ENCODE measurements around the gene MAP3K5. TPM values are rescaled to one million over a fixed set of nuclear protein-coding genes. Genes with fewer than 3 reads are reported as not detected.

The MAP3K5 gene
- total RNA-seq, 2 experiments from 2014 or later: 9.2 to 11.0 TPM

Other genes starting within 250 kb of the MAP3K5 start
- gene MAP7, start 242.1 kb downstream of the MAP3K5 start, total RNA-seq: 1 to 10 TPM in 1 of 2 experiments, under 1 TPM in 1; 0.94 to 1.1 TPM
- gene PEX7, start 30.1 kb upstream of the MAP3K5 start, total RNA-seq: 1 to 10 TPM; 4.2 to 5.8 TPM
- not detected for gene SLC35D3, start 129.8 kb upstream of the MAP3K5 start, total RNA-seq

Data from activated CD8-positive, alpha-beta memory T cell treated with anti-CD3 and anti-CD28 coated beads for 36 hours (primary cell).